Measurements from ENCODE around the gene SRPK2. TPM values are rescaled to one million over a fixed set of nuclear protein-coding genes. Genes with fewer than 3 reads are reported as not detected.

The SRPK2 gene
- polyA plus RNA-seq, 1 of the 3 experiments (the other 2 are of a cell fraction) = 15.4 TPM

- no peaks in the 10 kb centered on the region for H3K27me3 ChIP-seq (ENCODE audit: insufficient read depth)
- H3F3A ChIP-seq (replicated peaks; ENCODE audit: insufficient read depth) = peaks cover 80% of the 10 kb centered on the region
- no peaks in the 10 kb centered on the region for H3K9me3 ChIP-seq
- H3K79me2 ChIP-seq (ENCODE audit: insufficient read depth) = peaks cover 52% of the 10 kb centered on the region; the same call in 1 of the 2 replicates
- no peak overlapping the region for H3K4me3 ChIP-seq (ENCODE audit: low read depth in 2 of 2, low read length in 1 of 2)
- peak; percentile 45 for DNase-seq
- H3K4me2 ChIP-seq = no peak overlapping the region
- 57% methylated on average over 4 of the region's 4 CpGs for WGBS (ENCODE audit: low lambda C conversion rate)
- H3K9me2 ChIP-seq = no peaks in the 10 kb centered on the region
- H4K20me1 ChIP-seq (ENCODE audit: insufficient read depth) = peaks cover 12% of the 10 kb centered on the region
- peaks cover 22 to 33% of the 10 kb centered on the region in 2 experiments; a peak in 3 of 4 replicates for H3K4me1 ChIP-seq (ENCODE audit: control insufficient read depth in 1 of 2, insufficient read depth in 2 of 2, low read depth in 1 of 2, low read length in 1 of 2)
- POLR2A ChIA-PET = interaction anchor here (0.9 kb wide), 1 partner anchor 119 kb away, joined by 4 read pairs; no protein-coding TSS in a partner anchor
- CTCF ChIA-PET = interaction anchor here (0.9 to 1.2 kb wide), 3 partner anchors 9 to 122 kb away, joined by 3 read pairs; no protein-coding TSS in a partner anchor
- H3K27ac ChIP-seq (ENCODE audit: low read depth in 2 of 2, low read length in 1 of 2) = peak overlapping the region; percentile 37 to 80
- H2AFZ ChIP-seq (ENCODE audit: low read depth) = no peak overlapping the region
- peaks cover 73 to 79% of the 10 kb centered on the region in 2 experiments for H3K36me3 ChIP-seq (replicated peaks in 1 of 2; ENCODE audit: control insufficient read depth in 1 of 2, insufficient read depth in 2 of 2, low read length in 1 of 2)
- no peak overlapping the region for H3K9ac ChIP-seq
- TF ChIP-seq JUND (IDR thresholded peaks at IDR 0.05) (no peak), POLR2AphosphoS5 (IDR thresholded peaks at IDR 0.05; ENCODE audit: low read depth, low read length) (peak; percentile 30; the same call in 1 of the 2 replicates), TCF12 (IDR thresholded peaks at IDR 0.05) (peak; percentile 6; the same call in 1 of the 2 replicates), PBX3 (IDR thresholded peaks at IDR 0.05) (no peak), GATA2 (CRISPR knock-in tag; IDR thresholded peaks at IDR 0.05) (peak; percentile 58; the same call in 1 of the 2 replicates), RCOR1 (IDR thresholded peaks at IDR 0.05; ENCODE audit: low read length) (peak; percentile 46; the same call in 1 of the 2 replicates)
Measured at GRCh38 chr7:105102557-105103352, 286.0 kb downstream of the SRPK2 start.

GRCh38 chr7:105101864-105102263 lies 286.9 kb downstream of the SRPK2 start:
- Histone ChIP-seq H3K9ac (no peak overlapping the region), H3K4me3 (ENCODE audit: low read depth in 2 of 2, low read length in 1 of 2) (no peak overlapping the region), H3K36me3 (replicated peaks in 1 of 2; ENCODE audit: control insufficient read depth in 1 of 2, insufficient read depth in 2 of 2, low read length in 1 of 2) (peaks cover 67 to 70% of the 10 kb centered on the region in 2 experiments), H3F3A (replicated peaks; ENCODE audit: insufficient read depth) (peaks cover 81% of the 10 kb centered on the region), H3K9me3 (no peaks in the 10 kb centered on the region), H2AFZ (ENCODE audit: low read depth) (no peak overlapping the region), H3K4me2 (no peak overlapping the region), H3K9me2 (no peaks in the 10 kb centered on the region), H3K27me3 (ENCODE audit: insufficient read depth) (no peaks in the 10 kb centered on the region), H3K4me1 (ENCODE audit: control insufficient read depth in 1 of 2, insufficient read depth in 2 of 2, low read depth in 1 of 2, low read length in 1 of 2) (peaks cover 22 to 39% of the 10 kb centered on the region in 2 experiments; a peak in 3 of 4 replicates), H3K79me2 (ENCODE audit: insufficient read depth) (peaks cover 51% of the 10 kb centered on the region; the same call in 1 of the 2 replicates), H4K20me1 (ENCODE audit: insufficient read depth) (peaks cover 19% of the 10 kb centered on the region), H3K27ac (ENCODE audit: low read depth in 2 of 2, low read length in 1 of 2) (peak overlapping the region in 1 of 2 experiments; percentile 80; a peak in 2 of 4 replicates)
- CTCF ChIA-PET = interaction anchor here (1.0 to 1.6 kb wide), 2 partner anchors 9 to 353 kb away, joined by 3 to 4 read pairs; no protein-coding TSS in a partner anchor
- no peak for DNase-seq
- POLR2A ChIA-PET = interaction anchor here (0.9 kb wide), 1 partner anchor 118 kb away, joined by 4 read pairs; no protein-coding TSS in a partner anchor
- 92% methylated on average over 4 of the region's 4 CpGs for WGBS (ENCODE audit: low lambda C conversion rate)
- TF ChIP-seq TAF1 (IDR thresholded peaks at IDR 0.05; ENCODE audit: borderline replicate concordance, low read depth, low read length) (no peak), EZH2phosphoT487 (IDR thresholded peaks at IDR 0.05; ENCODE audit: borderline replicate concordance, low read depth) (no peak), RAD21 (IDR thresholded peaks at IDR 0.05; ENCODE audit: low read length) (no peak), MEF2A (IDR thresholded peaks at IDR 0.05; ENCODE audit: borderline replicate concordance, low read depth) (no peak), NFIC (IDR thresholded peaks at IDR 0.05; ENCODE audit: borderline replicate concordance) (no peak), FOSL2 (IDR thresholded peaks at IDR 0.05; ENCODE audit: borderline replicate concordance, low read depth) (no peak), MXI1 (IDR thresholded peaks at IDR 0.05; ENCODE audit: low read depth, low read length) (no peak), PBX3 (IDR thresholded peaks at IDR 0.05) (no peak), CHD2 (IDR thresholded peaks at IDR 0.05; ENCODE audit: low read length, partially characterized antibody) (no peak), ELF1 (IDR thresholded peaks at IDR 0.05) (no peak), POLR2AphosphoS5 (IDR thresholded peaks at IDR 0.05; ENCODE audit: low read depth, low read length) (no peak), USF2 (IDR thresholded peaks at IDR 0.05; ENCODE audit: borderline replicate concordance, low read depth, low read length) (no peak), REST (IDR thresholded peaks at IDR 0.05; ENCODE audit: low read depth, low read length) (no peak)

All from SK-N-SH (cell line).